GM23338 (cell line): ENCODE results near the gene COX6B1. TPM values are rescaled to one million over a fixed set of nuclear protein-coding genes. Genes with fewer than 3 reads are reported as not detected.

ENCODE experiments used
- ATAC-seq: fragments of 200-7000 bp; cut with Tn5 transposase; 3 replicates; pipeline ENCODE4 v1.9.1; 2020
- DNase-seq: peaks from one replicate; pipeline ENCODE4 v3.0.0-alpha.2; 2015; ENCODE audit warnings: low spot score
- H2AFZ ChIP-seq: fragments of 200-600 bp; sonication (generic); 2 replicates; pipeline ENCODE4 v1.8.0; 2016; ENCODE audit warnings: antibody characterized with exemption, mild to moderate bottlenecking, moderate library complexity
- H3F3A ChIP-seq: fragments of 200-600 bp; sonication (generic); replicated peaks from 2 replicates; pipeline ENCODE4 v1.8.0; 2017; ENCODE audit warnings: antibody characterized with exemption, mixed run types, low read depth
- H3K27ac ChIP-seq: fragments of 200-600 bp; sonication (generic); 2 replicates; pipeline ENCODE4 v1.6.1; 2016; ENCODE audit warnings: low read depth
- H3K27me3 ChIP-seq: fragments of 200-600 bp; sonication (generic); 2 replicates; pipeline ENCODE4 v1.8.0; 2016; ENCODE audit warnings: mild to moderate bottlenecking, mixed run types, moderate library complexity; ENCODE audit not compliant: insufficient read depth
- H3K36me3 ChIP-seq: fragments of 200-600 bp; sonication (generic); 2 replicates; pipeline ENCODE4 v1.8.0; 2016; ENCODE audit warnings: mild to moderate bottlenecking; ENCODE audit not compliant: insufficient read depth
- H3K4me1 ChIP-seq: fragments of 200-600 bp; sonication (generic); 2 replicates; pipeline ENCODE4 v1.8.0; 2016; ENCODE audit warnings: mild to moderate bottlenecking, moderate library complexity; ENCODE audit not compliant: insufficient read depth
- H3K4me2 ChIP-seq: fragments of 200-600 bp; sonication (generic); 2 replicates; pipeline ENCODE4 v1.7.1; 2017; ENCODE audit warnings: mixed run types
- H3K4me3 ChIP-seq: fragments of 200-600 bp; sonication (generic); 2 replicates; pipeline ENCODE4 v1.6.1; 2016; ENCODE audit warnings: mixed run types
- H3K79me2 ChIP-seq: fragments of 200-600 bp; sonication (generic); replicated peaks from 2 replicates; pipeline ENCODE4 v1.8.0; 2017; ENCODE audit warnings: mild to moderate bottlenecking; ENCODE audit not compliant: insufficient read depth
- H3K9me2 ChIP-seq: fragments of 200-600 bp; sonication (generic); 2 replicates; pipeline ENCODE4 v1.8.0; 2017; ENCODE audit not compliant: insufficient read depth
- H4K20me1 ChIP-seq: fragments of 200-600 bp; sonication (generic); replicated peaks from 2 replicates; pipeline ENCODE4 v1.8.0; 2017; ENCODE audit warnings: mild to moderate bottlenecking; ENCODE audit not compliant: insufficient read depth
- H3K27ac Mint-ChIP-seq: 2 replicates; pipeline ENCODE4 v1.8.0; 2020; ENCODE audit warnings: inconsistent platforms, mild to moderate bottlenecking, moderate library complexity, mixed read lengths
- H3K27me3 Mint-ChIP-seq: 3 replicates; pipeline ENCODE4 v1.8.0; 2022; ENCODE audit warnings: low read depth, mild to moderate bottlenecking, moderate library complexity, mixed read lengths, inconsistent platforms; ENCODE audit not compliant: insufficient read depth, poor library complexity
- H3K36me3 Mint-ChIP-seq: 3 replicates; pipeline ENCODE4 v1.8.0; 2021; ENCODE audit warnings: low read depth, mild to moderate bottlenecking, inconsistent platforms, moderate library complexity, mixed read lengths
- H3K4me1 Mint-ChIP-seq: 3 replicates; pipeline ENCODE4 v1.8.0; 2020; ENCODE audit warnings: mild to moderate bottlenecking, inconsistent platforms, mixed read lengths
- H3K4me3 Mint-ChIP-seq: 3 replicates; pipeline ENCODE4 v1.8.0; 2021; ENCODE audit warnings: moderate library complexity, mild to moderate bottlenecking, inconsistent platforms, mixed read lengths
- H3K9me3 Mint-ChIP-seq: 3 replicates; pipeline ENCODE4 v1.8.0; 2020; ENCODE audit warnings: moderate library complexity, mild to moderate bottlenecking, inconsistent platforms, mixed read lengths
- CTCF ChIP-seq, 2 experiments: fragments of 200-600 bp in 1 of 2; sonication (generic) in 1 of 2; conservative IDR thresholded peaks; 2 replicates each; pipeline versions ENCODE4 v1.5.1 to v1.6.1; 2016 to 2017; ENCODE audit warnings: antibody characterized with exemption in 2 of 2, low read depth in 2 of 2, mild to moderate bottlenecking in 2 of 2, moderate library complexity in 1 of 2
- EZH2phosphoT487 ChIP-seq: fragments of 200-600 bp; sonication (generic); IDR thresholded peaks from one replicate; pipeline ENCODE4 v1.8.1; 2018; ENCODE audit warnings: antibody characterized with exemption; ENCODE audit not compliant: unreplicated experiment
- ZNF331 ChIP-seq: fragments of 250-450 bp; sonication (Bioruptor Pico); IDR thresholded peaks from 2 replicates; pipeline ENCODE4 v1.5.0; 2020; ENCODE audit warnings: low read depth, mild to moderate bottlenecking, moderate library complexity
- polyA plus RNA-seq: library from polyadenylated mRNA; unstranded; fragments of >200 nt; fragmentation: Nextera tagmentation; extraction: Ambion mirVana; gene quantifications from 2 replicates; pipeline ENCODE4 v1.2.1, GENCODE V29; 2016
- total RNA-seq: library from RNA; depleted of rRNA; stranded (reverse); fragments of >200 nt; shearing (Covaris generic); gene quantifications from 2 replicates; pipeline ENCODE4 v1.2.3, GENCODE V29; 2014

COX6B1 gene
- total and polyA plus RNA-seq, 2 experiments from 2014 or later = 564 to 1,532 TPM

DNA sequence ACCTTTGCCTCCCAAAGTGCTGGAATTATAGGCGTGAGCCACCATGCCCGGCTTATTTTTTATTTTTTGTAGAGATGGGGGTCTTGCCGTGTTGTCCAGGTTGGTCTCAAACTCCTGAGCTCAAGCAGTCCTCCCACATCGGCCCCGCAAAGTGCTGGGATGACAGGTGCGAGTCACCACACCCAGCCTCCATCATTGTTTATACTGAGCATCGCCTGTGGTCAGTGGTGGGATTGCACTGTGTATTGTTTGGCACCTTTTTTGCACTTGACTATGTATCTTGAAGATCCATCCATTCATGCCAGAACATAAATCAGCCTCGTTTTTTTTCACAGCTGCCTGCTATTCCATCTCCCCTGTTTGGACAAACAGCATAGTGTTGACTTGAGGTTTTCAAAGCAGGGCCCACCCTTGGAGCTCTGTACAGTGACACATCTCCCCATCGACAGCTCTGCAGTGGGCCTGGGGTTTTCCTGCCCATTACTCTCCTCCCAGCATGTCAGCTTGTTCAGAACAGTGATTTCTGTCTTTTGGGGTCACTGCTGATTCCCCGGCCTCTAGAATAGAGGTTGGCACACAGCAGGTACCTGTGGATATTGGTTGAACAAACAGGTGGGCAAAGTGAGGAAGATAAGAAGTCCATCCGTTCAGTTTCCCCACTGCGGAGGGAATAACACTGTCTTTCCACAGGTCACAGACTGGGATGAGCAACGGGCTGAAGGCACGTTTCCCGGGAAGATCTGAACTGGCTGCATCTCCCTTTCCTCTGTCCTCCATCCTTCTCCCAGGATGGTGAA is 10.0 kb downstream of the COX6B1 start:
- Mint-ChIP-seq H3K4me3 (no peak overlapping the region; the same call in 2 of the 3 replicates), H3K9me3 (no peaks in the 10 kb centered on the region), H3K27ac (no peak overlapping the region), H3K36me3 (peaks cover 58% of the 10 kb centered on the region), H3K27me3 (peaks cover 6% of the 10 kb centered on the region), H3K4me1 (no peaks in the 10 kb centered on the region)
- peak; percentile 4 to 26; a peak in 1 of 4 replicates for TF ChIP-seq CTCF (conservative IDR thresholded peaks at IDR 0.05; ENCODE audit: low read depth in 2 of 2)
- no peak for TF ChIP-seq ZNF331 (CRISPR knock-in tag)
- DNase-seq (peak; percentile 34), ATAC-seq (peak; percentile 61; the same call in 2 of the 3 replicates)
- Histone ChIP-seq H3K27ac (no peak overlapping the region), H3K4me3 (no peak overlapping the region), H3F3A (no peaks in the 10 kb centered on the region), H3K4me2 (no peak overlapping the region), H3K27me3 (no peaks in the 10 kb centered on the region), H2AFZ (no peak overlapping the region), H3K9me2 (no peaks in the 10 kb centered on the region), H4K20me1 (peaks cover 7% of the 10 kb centered on the region; the same call in 1 of the 2 replicates), H3K4me1 (no peaks in the 10 kb centered on the region), H3K36me3 (peaks cover 36% of the 10 kb centered on the region), H3K79me2 (no peaks in the 10 kb centered on the region)

DNA sequence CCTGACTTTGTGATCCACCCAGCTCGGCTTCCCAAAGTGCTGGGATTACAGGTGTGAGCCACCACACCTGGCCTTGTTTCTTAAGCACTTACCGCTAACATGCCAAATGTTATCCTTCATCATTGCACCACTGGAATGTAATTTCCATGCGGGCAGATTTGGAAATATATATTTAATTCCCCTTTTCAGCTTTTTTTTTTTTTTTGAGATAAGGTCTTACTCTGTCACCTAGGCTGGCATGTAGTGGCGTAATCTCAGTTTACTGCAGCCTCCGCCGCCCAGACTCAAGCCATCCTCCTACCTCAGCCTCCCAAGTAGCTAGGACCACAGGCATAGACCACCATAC is 13.8 kb downstream of the COX6B1 start:
- peaks cover 7% of the 10 kb centered on the region; the same call in 1 of the 2 replicates for H4K20me1 ChIP-seq
- H2AFZ ChIP-seq = no peak overlapping the region
- Mint-ChIP-seq H3K4me1 (no peaks in the 10 kb centered on the region), H3K36me3 (peaks cover 22% of the 10 kb centered on the region), H3K9me3 (no peaks in the 10 kb centered on the region; the same call in 2 of the 3 replicates), H3K4me3 (no peak overlapping the region), H3K27me3 (peaks cover 12% of the 10 kb centered on the region), H3K27ac (no peak overlapping the region)
- no peak for DNase-seq
- TF ChIP-seq EZH2phosphoT487 = no peak
- H3K36me3 ChIP-seq = peaks cover 15% of the 10 kb centered on the region
- no peaks in the 10 kb centered on the region for H3K9me2 ChIP-seq
- no peaks in the 10 kb centered on the region for H3K4me1 ChIP-seq
- H3K27me3 ChIP-seq = no peaks in the 10 kb centered on the region
- H3K4me2 ChIP-seq = no peak overlapping the region
- H3K79me2 ChIP-seq = no peaks in the 10 kb centered on the region
- ATAC-seq = no peak
- H3K27ac ChIP-seq = no peak overlapping the region
- H3F3A ChIP-seq = no peaks in the 10 kb centered on the region
- no peak overlapping the region for H3K4me3 ChIP-seq

- Mint-ChIP-seq H3K4me3 (no peak overlapping the region), H3K9me3 (no peaks in the 10 kb centered on the region; the same call in 2 of the 3 replicates), H3K27ac (no peak overlapping the region), H3K36me3 (peaks cover 4% of the 10 kb centered on the region; the same call in 2 of the 3 replicates), H3K27me3 (peaks cover 12% of the 10 kb centered on the region), H3K4me1 (no peaks in the 10 kb centered on the region)
- no peaks in the 10 kb centered on the region for H4K20me1 ChIP-seq
- no peak for TF ChIP-seq CTCF (conservative IDR thresholded peaks at IDR 0.05; ENCODE audit: low read depth in 2 of 2)
- no peaks in the 10 kb centered on the region for H3K9me2 ChIP-seq
- no peaks in the 10 kb centered on the region for H3K36me3 ChIP-seq
- no peak overlapping the region for H2AFZ ChIP-seq
- H3K4me2 ChIP-seq = no peak overlapping the region
- no peak overlapping the region for H3K4me3 ChIP-seq
- no peaks in the 10 kb centered on the region for H3F3A ChIP-seq
- no peaks in the 10 kb centered on the region for H3K4me1 ChIP-seq
- H3K27me3 ChIP-seq = no peaks in the 10 kb centered on the region
- DNase-seq (no peak), ATAC-seq (no peak)
- H3K27ac ChIP-seq = no peak overlapping the region
- no peaks in the 10 kb centered on the region for H3K79me2 ChIP-seq
Measured at GRCh38 chr19:35663981-35664380, 15.9 kb downstream of the COX6B1 start.
